Neural cell (in vitro differentiated cells): Measurements from ENCODE around the gene CBR3.

Experiments used
- POLR2AphosphoS5 ChIP-seq: IDR thresholded peaks from 2 replicates; pipeline ENCODE4 v1.6.1; 2012
- TF ChIP-seq, protein P1 (sequence below): IDR thresholded peaks from 2 replicates; pipeline ENCODE4 v1.6.1; 2012; ENCODE audit warnings: borderline replicate concordance
- TF ChIP-seq, protein P2 (sequence below): fragments of 450-650 bp; IDR thresholded peaks from 2 replicates; pipeline ENCODE4 v1.5.1; 2014; ENCODE audit warnings: antibody characterized with exemption, mild to moderate bottlenecking, moderate library complexity; ENCODE audit not compliant: poor library complexity, severe bottlenecking

DNA sequence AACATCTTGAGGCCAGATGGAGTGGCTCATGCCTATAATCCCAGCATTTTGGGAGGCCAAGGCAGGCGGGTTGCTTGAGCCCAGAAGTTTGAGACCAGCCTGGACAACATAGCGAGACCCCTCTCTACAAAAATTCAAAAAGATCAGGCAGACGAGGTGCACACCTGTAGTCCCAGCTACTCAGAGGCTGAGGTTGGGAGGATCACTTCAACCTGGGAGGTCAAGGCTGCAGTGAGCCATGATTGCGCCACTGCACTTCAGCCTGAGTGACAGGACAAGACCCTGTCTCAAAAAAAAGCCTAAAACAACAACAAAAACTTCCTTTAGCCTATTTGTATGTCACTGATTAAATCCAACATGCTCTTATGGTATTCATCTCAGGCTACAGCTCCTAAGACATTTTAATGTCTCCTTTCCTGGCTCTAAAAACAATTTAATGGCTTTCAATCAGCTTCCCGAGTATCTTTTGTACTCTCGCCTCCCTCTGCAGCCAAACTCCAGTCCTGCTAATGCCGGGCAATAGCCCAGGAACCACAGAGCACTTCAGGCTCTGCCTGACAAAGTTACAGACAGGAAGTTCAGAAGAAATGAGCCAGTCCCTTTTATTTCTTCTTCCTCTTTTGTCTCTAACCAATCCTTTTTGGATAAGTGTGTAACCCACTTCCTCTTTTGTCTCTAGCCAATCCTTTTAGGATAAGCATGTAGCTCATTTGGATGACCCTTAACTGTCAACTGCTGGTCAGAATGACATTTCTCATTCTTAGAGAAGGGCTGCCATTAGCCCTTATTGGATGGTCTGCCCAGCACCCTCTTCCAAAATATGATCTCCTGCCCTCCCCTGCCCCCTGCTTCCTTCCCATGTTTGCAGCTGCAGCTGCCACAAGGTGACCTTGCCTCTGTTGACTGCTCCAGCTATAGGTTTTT, 15.2 kb downstream of the CBR3 start:
- TF ChIP-seq, protein P1, sequence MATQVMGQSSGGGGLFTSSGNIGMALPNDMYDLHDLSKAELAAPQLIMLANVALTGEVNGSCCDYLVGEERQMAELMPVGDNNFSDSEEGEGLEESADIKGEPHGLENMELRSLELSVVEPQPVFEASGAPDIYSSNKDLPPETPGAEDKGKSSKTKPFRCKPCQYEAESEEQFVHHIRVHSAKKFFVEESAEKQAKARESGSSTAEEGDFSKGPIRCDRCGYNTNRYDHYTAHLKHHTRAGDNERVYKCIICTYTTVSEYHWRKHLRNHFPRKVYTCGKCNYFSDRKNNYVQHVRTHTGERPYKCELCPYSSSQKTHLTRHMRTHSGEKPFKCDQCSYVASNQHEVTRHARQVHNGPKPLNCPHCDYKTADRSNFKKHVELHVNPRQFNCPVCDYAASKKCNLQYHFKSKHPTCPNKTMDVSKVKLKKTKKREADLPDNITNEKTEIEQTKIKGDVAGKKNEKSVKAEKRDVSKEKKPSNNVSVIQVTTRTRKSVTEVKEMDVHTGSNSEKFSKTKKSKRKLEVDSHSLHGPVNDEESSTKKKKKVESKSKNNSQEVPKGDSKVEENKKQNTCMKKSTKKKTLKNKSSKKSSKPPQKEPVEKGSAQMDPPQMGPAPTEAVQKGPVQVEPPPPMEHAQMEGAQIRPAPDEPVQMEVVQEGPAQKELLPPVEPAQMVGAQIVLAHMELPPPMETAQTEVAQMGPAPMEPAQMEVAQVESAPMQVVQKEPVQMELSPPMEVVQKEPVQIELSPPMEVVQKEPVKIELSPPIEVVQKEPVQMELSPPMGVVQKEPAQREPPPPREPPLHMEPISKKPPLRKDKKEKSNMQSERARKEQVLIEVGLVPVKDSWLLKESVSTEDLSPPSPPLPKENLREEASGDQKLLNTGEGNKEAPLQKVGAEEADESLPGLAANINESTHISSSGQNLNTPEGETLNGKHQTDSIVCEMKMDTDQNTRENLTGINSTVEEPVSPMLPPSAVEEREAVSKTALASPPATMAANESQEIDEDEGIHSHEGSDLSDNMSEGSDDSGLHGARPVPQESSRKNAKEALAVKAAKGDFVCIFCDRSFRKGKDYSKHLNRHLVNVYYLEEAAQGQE, result no peak
- TF ChIP-seq, protein P2, sequence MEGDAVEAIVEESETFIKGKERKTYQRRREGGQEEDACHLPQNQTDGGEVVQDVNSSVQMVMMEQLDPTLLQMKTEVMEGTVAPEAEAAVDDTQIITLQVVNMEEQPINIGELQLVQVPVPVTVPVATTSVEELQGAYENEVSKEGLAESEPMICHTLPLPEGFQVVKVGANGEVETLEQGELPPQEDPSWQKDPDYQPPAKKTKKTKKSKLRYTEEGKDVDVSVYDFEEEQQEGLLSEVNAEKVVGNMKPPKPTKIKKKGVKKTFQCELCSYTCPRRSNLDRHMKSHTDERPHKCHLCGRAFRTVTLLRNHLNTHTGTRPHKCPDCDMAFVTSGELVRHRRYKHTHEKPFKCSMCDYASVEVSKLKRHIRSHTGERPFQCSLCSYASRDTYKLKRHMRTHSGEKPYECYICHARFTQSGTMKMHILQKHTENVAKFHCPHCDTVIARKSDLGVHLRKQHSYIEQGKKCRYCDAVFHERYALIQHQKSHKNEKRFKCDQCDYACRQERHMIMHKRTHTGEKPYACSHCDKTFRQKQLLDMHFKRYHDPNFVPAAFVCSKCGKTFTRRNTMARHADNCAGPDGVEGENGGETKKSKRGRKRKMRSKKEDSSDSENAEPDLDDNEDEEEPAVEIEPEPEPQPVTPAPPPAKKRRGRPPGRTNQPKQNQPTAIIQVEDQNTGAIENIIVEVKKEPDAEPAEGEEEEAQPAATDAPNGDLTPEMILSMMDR, result no peak
- no peak for TF ChIP-seq POLR2AphosphoS5
